HL-60 (cell line): ENCODE measurements around the gene KATNAL2.

ENCODE experiments used
- DNase-seq, 2 experiments: peaks; one replicate each; pipeline ENCODE4 v3.0.0-alpha.2; 2010 to 2020; ENCODE audit warnings: low read depth in 1 of 2, low spot score in 1 of 2
- H3K27ac ChIP-seq: fragments of 250-450 bp; sonication (Bioruptor Pico); replicated peaks from 2 replicates; pipeline ENCODE4 v1.5.1; 2020; ENCODE audit warnings: mild to moderate bottlenecking, moderate library complexity
- H3K27me3 ChIP-seq: fragments of 250-450 bp; sonication (Bioruptor Pico); 2 replicates; pipeline ENCODE4 v1.5.1; 2021; ENCODE audit warnings: mild to moderate bottlenecking, moderate library complexity; ENCODE audit not compliant: insufficient read depth, poor library complexity, severe bottlenecking
- H3K4me3 ChIP-seq: replicated peaks from 2 replicates; pipeline ENCODE4 v1.5.1; 2011; ENCODE audit warnings: mild to moderate bottlenecking, control low read depth, low read length; ENCODE audit not compliant: insufficient read depth
- CTCF ChIP-seq: IDR thresholded peaks from one replicate; pipeline ENCODE4 v1.5.1; 2011; ENCODE audit warnings: low read length, control low read depth, inconsistent platforms; ENCODE audit not compliant: insufficient read depth
- GABPA ChIP-seq: IDR thresholded peaks from 2 replicates; pipeline ENCODE4 v1.6.1; 2012; ENCODE audit warnings: low read depth
- POLR2AphosphoS5 ChIP-seq: IDR thresholded peaks from 2 replicates; pipeline ENCODE4 v1.6.1; 2012; ENCODE audit warnings: low read depth
- SPI1 ChIP-seq: IDR thresholded peaks from 2 replicates; pipeline ENCODE4 v1.6.1; 2012; ENCODE audit warnings: low read depth, mild to moderate bottlenecking, borderline replicate concordance
- TF ChIP-seq, protein P1 (sequence below): IDR thresholded peaks from 2 replicates; pipeline ENCODE4 v1.6.1; 2012; ENCODE audit warnings: low read depth; ENCODE audit not compliant: insufficient replicate concordance

KATNAL2 gene

DNA sequence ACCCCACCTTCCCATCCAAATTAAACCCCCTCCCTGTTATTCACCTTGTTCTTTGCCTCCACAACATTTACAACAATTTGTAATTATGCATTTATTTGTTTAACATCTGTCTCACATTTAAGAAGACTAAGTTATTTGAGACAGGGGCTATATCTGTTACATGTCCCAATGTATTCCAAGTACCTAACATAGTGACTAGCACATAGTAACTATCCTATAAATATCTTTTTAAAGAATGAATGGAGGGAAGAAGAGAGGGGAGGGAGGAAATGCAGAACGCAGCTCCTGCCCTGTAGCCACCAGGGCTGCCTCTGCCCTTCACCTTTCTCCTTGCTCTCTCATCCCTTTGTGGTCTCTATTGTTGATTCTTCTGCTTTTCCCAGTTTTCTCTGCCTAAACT is 192.3 kb downstream of the KATNAL2 start:
- H3K4me3 ChIP-seq: no peak overlapping the region
- H3K27me3 ChIP-seq: no peaks in the 10 kb centered on the region
- H3K27ac ChIP-seq: no peak overlapping the region
- DNase-seq: no peak
- no peak for TF ChIP-seq SPI1
- TF ChIP-seq, protein P1, sequence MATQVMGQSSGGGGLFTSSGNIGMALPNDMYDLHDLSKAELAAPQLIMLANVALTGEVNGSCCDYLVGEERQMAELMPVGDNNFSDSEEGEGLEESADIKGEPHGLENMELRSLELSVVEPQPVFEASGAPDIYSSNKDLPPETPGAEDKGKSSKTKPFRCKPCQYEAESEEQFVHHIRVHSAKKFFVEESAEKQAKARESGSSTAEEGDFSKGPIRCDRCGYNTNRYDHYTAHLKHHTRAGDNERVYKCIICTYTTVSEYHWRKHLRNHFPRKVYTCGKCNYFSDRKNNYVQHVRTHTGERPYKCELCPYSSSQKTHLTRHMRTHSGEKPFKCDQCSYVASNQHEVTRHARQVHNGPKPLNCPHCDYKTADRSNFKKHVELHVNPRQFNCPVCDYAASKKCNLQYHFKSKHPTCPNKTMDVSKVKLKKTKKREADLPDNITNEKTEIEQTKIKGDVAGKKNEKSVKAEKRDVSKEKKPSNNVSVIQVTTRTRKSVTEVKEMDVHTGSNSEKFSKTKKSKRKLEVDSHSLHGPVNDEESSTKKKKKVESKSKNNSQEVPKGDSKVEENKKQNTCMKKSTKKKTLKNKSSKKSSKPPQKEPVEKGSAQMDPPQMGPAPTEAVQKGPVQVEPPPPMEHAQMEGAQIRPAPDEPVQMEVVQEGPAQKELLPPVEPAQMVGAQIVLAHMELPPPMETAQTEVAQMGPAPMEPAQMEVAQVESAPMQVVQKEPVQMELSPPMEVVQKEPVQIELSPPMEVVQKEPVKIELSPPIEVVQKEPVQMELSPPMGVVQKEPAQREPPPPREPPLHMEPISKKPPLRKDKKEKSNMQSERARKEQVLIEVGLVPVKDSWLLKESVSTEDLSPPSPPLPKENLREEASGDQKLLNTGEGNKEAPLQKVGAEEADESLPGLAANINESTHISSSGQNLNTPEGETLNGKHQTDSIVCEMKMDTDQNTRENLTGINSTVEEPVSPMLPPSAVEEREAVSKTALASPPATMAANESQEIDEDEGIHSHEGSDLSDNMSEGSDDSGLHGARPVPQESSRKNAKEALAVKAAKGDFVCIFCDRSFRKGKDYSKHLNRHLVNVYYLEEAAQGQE: no peak
- TF ChIP-seq GABPA: no peak
- TF ChIP-seq POLR2AphosphoS5: no peak
- TF ChIP-seq CTCF: no peak

GRCh38 chr18:47110492-47111274 is 193.3 kb downstream of the KATNAL2 start:
- no peak for TF ChIP-seq POLR2AphosphoS5
- Histone ChIP-seq H3K27ac (no peak overlapping the region), H3K27me3 (no peaks in the 10 kb centered on the region), H3K4me3 (no peak overlapping the region)
- DNase-seq: no peak

GRCh38 chr18:47113796-47114540 is 196.6 kb downstream of the KATNAL2 start:
- H3K4me3 ChIP-seq: no peak overlapping the region
- TF ChIP-seq GABPA (no peak), POLR2AphosphoS5 (no peak), SPI1 (no peak), CTCF (no peak)
- TF ChIP-seq, protein P1: no peak
- no peak for DNase-seq
- H3K27me3 ChIP-seq: no peaks in the 10 kb centered on the region
- H3K27ac ChIP-seq: no peak overlapping the region

- TF ChIP-seq SPI1: no peak
- TF ChIP-seq POLR2AphosphoS5: no peak
- TF ChIP-seq, protein P1: no peak
- no peak for TF ChIP-seq GABPA
- no peak for TF ChIP-seq CTCF
- H3K27ac ChIP-seq: no peak overlapping the region
- H3K27me3 ChIP-seq: no peaks in the 10 kb centered on the region
- H3K4me3 ChIP-seq: no peak overlapping the region
- no peak for DNase-seq
Measured at GRCh38 chr18:47115205-47115604, 197.8 kb downstream of the KATNAL2 start.
